Adrenal gland (tissue), 12 donors: ENCODE data around the gene ZBED5. TPM values are rescaled to one million over a fixed set of nuclear protein-coding genes. Genes with fewer than 3 reads are reported as not detected.

Experiments
- DNase-seq, 7 donors: peaks; one replicate each; pipeline ENCODE4 v3.0.0-alpha.2; 2019 to 2020
- H3K27ac ChIP-seq, 5 donors: fragments of 200-600 bp; sonication (generic) in 4 of 5; 1 replicate in 3 of 5; 2 replicates in 2 of 5; pipeline versions ENCODE4 v1.5.1 to v1.8.0; 2016 to 2020; ENCODE audit warnings: mild to moderate bottlenecking in 1 of 5
- H3K27me3 ChIP-seq: fragments of 200-600 bp; 2 replicates; pipeline ENCODE4 v1.8.0; 2021
- H3K36me3 ChIP-seq, 2 donors: fragments of 200-600 bp; replicated peaks in 1 of 2; 1 replicate in 1 of 2; 2 replicates in 1 of 2; pipeline versions ENCODE4 v1.5.1 to v1.8.0; 2018 to 2022
- H3K4me1 ChIP-seq, 2 donors: fragments of 200-600 bp; replicated peaks in 1 of 2; 1 replicate in 1 of 2; 2 replicates in 1 of 2; pipeline versions ENCODE4 v1.5.1 to v1.8.0; 2018 to 2021
- H3K4me3 ChIP-seq, 4 donors: fragments of 200-600 bp; sonication (generic) in 3 of 4; one replicate each; pipeline ENCODE4 v1.5.1; 2016 to 2018
- H3K9me3 ChIP-seq, 3 donors: fragments of 200-600 bp; sonication (generic) in 1 of 3; replicated peaks in 1 of 3; 1 replicate in 2 of 3; 2 replicates in 1 of 3; pipeline versions ENCODE4 v1.5.1 to v1.8.0; 2016 to 2021
- CTCF ChIP-seq, 6 experiments: fragments of 450-650 bp in 4 of 6; fragments of 200-600 bp in 2 of 6; sonication (generic) in 1 of 6; IDR thresholded peaks; 1 replicate in 5 of 6; 2 replicates in 1 of 6; pipeline versions ENCODE4 v1.5.1 to v1.8.0; 2016 to 2021; ENCODE audit warnings: antibody characterized with exemption in 6 of 6, mild to moderate bottlenecking in 2 of 6, moderate library complexity in 1 of 6
- POLR2A ChIP-seq, 2 donors: fragments of 450-650 bp; IDR thresholded peaks; one replicate each; pipeline ENCODE4 v1.6.1; 2017; ENCODE audit warnings: antibody characterized with exemption in 2 of 2, mild to moderate bottlenecking in 2 of 2, moderate library complexity in 1 of 2
- WGBS, 4 donors: extraction: QIAGEN DNeasy Blood & Tissue Kit in 2 of 4; methylation state at CpG; one replicate each; pipeline versions ENCODE4 v1.1.5 to v1.1.7; 2013 to 2017; 5-methylcytosine and 5-hydroxymethylcytosine counted together
- intact Hi-C, 2 donors: fragments of 100-400 bp; cut with DNase I; formaldehyde crosslinking; loops; one replicate each; pipeline versions ENCODE4 v1.14.1 to v1.15.0; 2022 to 2023
- polyA plus RNA-seq, 3 donors: library from polyadenylated mRNA; stranded (reverse); fragments of 200-250 nt in 2 of 3; fragments of 350-450 nt in 1 of 3; fragmentation: Illumina TruSeq in 1 of 3; extraction: RNeasy Lipid Tissue Mini Kit (QIAGEN cat#74804) in 1 of 3; gene quantifications; one replicate each; pipeline ENCODE4 v1.2.3, GENCODE V29; 2013 to 2014
- total RNA-seq, 9 donors: library from RNA; depleted of rRNA in 4 of 9; stranded (reverse); fragments of >200 nt in 4 of 9; fragments of 120-200 nt in 1 of 9; fragmentation: NEBNext Ultra II Directional in 1 of 9; extraction: Animal tissue kit (Norgen Biotek cat#: 25700) in 1 of 9; gene quantifications; one replicate each; pipeline versions ENCODE4 v1.1.0 to v1.2.4, GENCODE V29; 2013 to 2023
- donor health status: healthy with polysubstance abuse.
- donor health status: Bipolar disorder and iron deficiency.
- donor health status: DM: yes; HTN: yes; CAD: no.
- donor health status: DM: no; HTN: no; CAD: no.
- donor health status: DM: no; HTN: no; CAD: no.
- donor health status: DM: yes; HTN: yes; CAD: no.

The ZBED5 gene
- total and polyA plus RNA-seq, 12 donors = 12.3 to 53.3 (median 34.7) TPM

- Histone ChIP-seq H3K4me1 (peaks cover 22 to 43% of the 10 kb centered on the region in 2 donors), H3K9me3 (no peaks in the 10 kb centered on the region), H3K27ac (peak overlapping the region; percentile 88 to 97 (median 95)), H3K4me3 (peak overlapping the region; percentile 68 to 99 (median 94)), H3K27me3 (no peaks in the 10 kb centered on the region), H3K36me3 (peaks cover 0 to 29% of the 10 kb centered on the region in 2 donors)
- TF ChIP-seq POLR2A (IDR thresholded peaks at IDR 0.05) (no peak), CTCF (IDR thresholded peaks at IDR 0.05) (no peak)
- intact Hi-C loops = loop anchor here in 1 of 2 donors (5.0 kb wide), 1 partner anchor 50 kb away; the partner anchor contains the start of gene EIF4G2
- WGBS, 4 donors = 0 to 1% (median 0%) methylated on average over 3 to 14 of the region's 14 CpGs
- peak in 1 of 7 donors; percentile 65 for DNase-seq
Observed at GRCh38 chr11:10857459-10857708, 469 bp downstream of the ZBED5 start.

- peak in 5 of 7 donors; percentile 59 to 68 (median 66) for DNase-seq
- Histone ChIP-seq H3K4me1 (peaks cover 22 to 38% of the 10 kb centered on the region in 2 donors), H3K27me3 (no peaks in the 10 kb centered on the region), H3K27ac (peak overlapping the region; percentile 88 to 97 (median 95)), H3K9me3 (no peaks in the 10 kb centered on the region), H3K4me3 (peak overlapping the region; percentile 68 to 99 (median 94)), H3K36me3 (peaks cover 0 to 29% of the 10 kb centered on the region in 2 donors)
- intact Hi-C loops = loop anchor here in 1 of 2 donors (5.0 kb wide), 1 partner anchor 50 kb away; the partner anchor contains the start of gene EIF4G2
- TF ChIP-seq POLR2A (IDR thresholded peaks at IDR 0.05) = peak in 1 of 2 donors; percentile 37
- no peak for TF ChIP-seq CTCF (IDR thresholded peaks at IDR 0.05)
- WGBS, 4 donors = 2 to 4% (median 3%) methylated on average over 17 of the region's 17 CpGs
Observed at GRCh38 chr11:10856689-10857458, 979 bp downstream of the ZBED5 start.

GRCh38 chr11:10855295-10855694, 2.6 kb downstream of the ZBED5 start:
- intact Hi-C loops = loop anchor here in 1 of 2 donors (5.0 kb wide), 1 partner anchor 48 kb away; the partner anchor contains the start of gene EIF4G2
- no peaks in the 10 kb centered on the region for H3K27me3 ChIP-seq
- H3K27ac ChIP-seq = no peak overlapping the region
- H3K4me1 ChIP-seq = peaks cover 22 to 37% of the 10 kb centered on the region in 2 donors
- peaks cover 0 to 29% of the 10 kb centered on the region in 2 donors for H3K36me3 ChIP-seq
- no peak for DNase-seq
- no peak overlapping the region for H3K4me3 ChIP-seq
- WGBS, 4 donors = 97 to 99% (median 98%) methylated on average over 2 of the region's 2 CpGs
- TF ChIP-seq POLR2A (IDR thresholded peaks at IDR 0.05) (no peak), CTCF (IDR thresholded peaks at IDR 0.05) (no peak)
- no peaks in the 10 kb centered on the region for H3K9me3 ChIP-seq

- H3K9me3 ChIP-seq = no peaks in the 10 kb centered on the region
- TF ChIP-seq POLR2A (IDR thresholded peaks at IDR 0.05) = no peak
- no peak for TF ChIP-seq CTCF (IDR thresholded peaks at IDR 0.05)
- no peaks in the 10 kb centered on the region for H3K27me3 ChIP-seq
- H3K4me1 ChIP-seq = no peaks in the 10 kb centered on the region
- WGBS, 4 donors = 93 to 97% (median 95%) methylated on average over 3 of the region's 3 CpGs
- no peak for DNase-seq
- no peak overlapping the region for H3K27ac ChIP-seq
- H3K36me3 ChIP-seq = peaks cover 0 to 2% of the 10 kb centered on the region in 2 donors
- H3K4me3 ChIP-seq = no peak overlapping the region
- intact Hi-C loops = no loop called here
Observed at GRCh38 chr11:10847960-10848860, 9.6 kb downstream of the ZBED5 start.
